ACHN (cell line): ENCODE data around the gene THRB.
A peak's percentile ranks its signal among the peaks of the same experiment; 100 is the strongest.
"Not testable (repeated sequence)": the region's sequence is repeated elsewhere in the genome, so short reads cannot be mapped to it uniquely, and the experiment has no call there.

Experiments used
- DNase-seq: peaks from one replicate; pipeline ENCODE4 v3.0.0-alpha.2; 2015
- in situ Hi-C: cut with HindIII; loops from 2 replicates; pipeline ENCODE4 v1.10.0; 2017; ENCODE audit warnings: low sequenced_read_pairs, low pct_ligation_motif_present, low pct_unique_long_range_greater_than_20kb

The THRB gene

GRCh38 chr3:24096271-24096670 is 398.4 kb downstream of the THRB start:
- in situ Hi-C loops = no loop called here
- no peak for DNase-seq

- in situ Hi-C loops, DNase-seq: not testable (repeated sequence)
These were observed 399.8 kb downstream of the THRB start for GRCh38 chr3:24094818-24095217.

- peak; percentile 33 for DNase-seq
- in situ Hi-C loops = no loop called here
These were observed 405.9 kb downstream of the THRB start for GRCh38 chr3:24088782-24089181.

DNA sequence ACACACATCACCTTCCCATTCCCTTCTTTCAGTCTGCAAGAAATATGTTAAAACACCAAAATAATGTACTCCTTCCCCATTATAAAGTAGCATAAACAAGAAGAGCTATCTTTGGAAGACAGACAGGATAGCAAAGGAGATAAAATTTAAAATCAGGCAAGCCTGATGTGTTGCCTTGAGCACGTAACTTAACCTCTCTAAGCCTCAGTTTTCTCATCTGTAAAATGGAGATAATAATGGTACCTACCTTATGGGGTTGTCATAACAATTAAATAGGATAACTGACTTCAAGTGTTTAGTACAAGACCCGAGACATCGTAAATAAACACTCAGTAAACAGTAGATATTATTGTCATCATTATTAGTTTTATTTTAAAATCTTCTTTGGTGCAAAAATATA is 407.2 kb downstream of the THRB start:
- no peak for DNase-seq
- in situ Hi-C loops = no loop called here

- in situ Hi-C loops = no loop called here
- no peak for DNase-seq
These were observed 407.8 kb downstream of the THRB start for GRCh38 chr3:24086617-24087404.

GRCh38 chr3:24086206-24086605 is 408.4 kb downstream of the THRB start:
- no peak for DNase-seq
- in situ Hi-C loops = no loop called here

- in situ Hi-C loops = no loop called here
These were observed 422.5 kb downstream of the THRB start for GRCh38 chr3:24072193-24072592.

GRCh38 chr3:24069045-24069444 is 425.6 kb downstream of the THRB start:
- in situ Hi-C loops = no loop called here

More at GRCh38 chr3:24072193-24072592, 422.5 kb downstream of the THRB start:
- DNase-seq = no peak

DNA sequence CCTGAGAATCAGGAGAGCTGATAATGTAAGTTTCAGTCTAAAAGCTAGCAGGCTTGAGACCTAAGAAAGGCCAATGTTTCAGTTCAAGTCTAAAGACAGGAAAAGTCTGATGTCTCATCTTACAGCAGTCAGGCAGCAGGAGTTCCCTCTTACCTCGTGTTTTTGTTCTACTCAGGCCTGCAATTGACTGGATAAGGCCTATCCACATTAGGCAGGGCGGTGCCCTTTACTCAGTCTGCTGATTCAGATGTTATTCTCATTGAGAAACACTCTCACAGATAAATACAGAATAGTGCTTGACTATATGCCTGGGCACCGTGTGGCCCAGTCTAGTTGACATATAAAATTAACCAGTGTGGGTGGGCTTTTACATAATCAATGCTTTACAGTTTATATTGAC is 427.2 kb downstream of the THRB start:
- in situ Hi-C loops = no loop called here
- no peak for DNase-seq

More at GRCh38 chr3:24069045-24069444, 425.6 kb downstream of the THRB start:
- peak; percentile 9 for DNase-seq
